Fibroblast of lung (primary cell): ENCODE results near the gene TCF7L1.

Experiments used
- CTCF ChIP-seq, 2 donors: IDR thresholded peaks in 1 of 2; conservative IDR thresholded peaks in 1 of 2; 1 replicate in 1 of 2; 2 replicates in 1 of 2; pipeline ENCODE4 v1.5.1; 2011 to 2012; ENCODE audit warnings: low read length in 2 of 2, control low read depth in 1 of 2, inconsistent platforms in 1 of 2, low read depth in 1 of 2, mild to moderate bottlenecking in 1 of 2
- EZH2 ChIP-seq: IDR thresholded peaks from 2 replicates; pipeline ENCODE4 v1.5.1; 2012; ENCODE audit warnings: low read length, control low read depth, mild to moderate bottlenecking; ENCODE audit errors: missing control alignments

GRCh38 chr2:85236084-85236483 lies 102.9 kb downstream of the TCF7L1 start:
- no peak for TF ChIP-seq CTCF (conservative IDR thresholded peaks at IDR 0.05 in 1 of 2, IDR thresholded peaks at IDR 0.05 in 1 of 2; ENCODE audit: low read depth in 1 of 2, low read length in 2 of 2)
- TF ChIP-seq EZH2: no peak
